HCT116 (cell line): Measurements from ENCODE around the gene PWP1. TPM values are rescaled to one million over a fixed set of nuclear protein-coding genes. Genes with fewer than 3 reads are reported as not detected.

ENCODE experiments used
- ATAC-seq: fragments of 200-7000 bp; cut with Tn5 transposase; 2 replicates; pipeline ENCODE4 v1.9.1; 2020; ENCODE audit warnings: mild to moderate bottlenecking, moderate library complexity
- BruUV-seq: library from RNA; stranded (reverse); fragments of 400-500 nt; replicated peaks from 2 replicates; lab custom pipeline; 2021; lab: Mats Ljungman, UMichigan
- CTCF ChIA-PET: fragments of 300-600 bp; sonication (Branson Sonifier 250); formaldehyde crosslinking; loops from one replicate; lab custom pipeline; 2021; ENCODE audit warnings: antibody characterized with exemption; lab: Charles Lee
- POLR2A ChIA-PET: fragments of 300-600, 350-600 bp; sonication (Branson Sonifier 250); formaldehyde crosslinking; loops from one replicate; lab custom pipeline; 2021; ENCODE audit warnings: antibody characterized with exemption; lab: Charles Lee
- RAD21 ChIA-PET, 2 experiments: fragments of 300-600 bp; sonication (Branson Sonifier 250); formaldehyde crosslinking; loops; one replicate each; lab custom pipeline; 2023; ENCODE audit warnings: low total read pairs in 2 of 2; ENCODE audit not compliant: uncharacterized antibody in 2 of 2, unreplicated experiment in 2 of 2, low non-redundant PET in 1 of 2; lab: Charles Lee
- DNase-seq: peaks from one replicate; pipeline ENCODE4 v3.0.0-alpha.2; 2010; ENCODE audit warnings: low read depth, low spot score
- H2AFZ ChIP-seq: fragments of 200-600 bp; shearing (Covaris generic), sonication (generic); 2 replicates; pipeline ENCODE4 v1.6.1; 2017; ENCODE audit warnings: low read depth, mixed run types, mixed read lengths, antibody characterized with exemption, low read length; ENCODE audit not compliant: poor library complexity, severe bottlenecking
- H3K27ac ChIP-seq: 2 replicates; pipeline ENCODE4 v1.5.1; 2012; ENCODE audit warnings: low read depth, low read length
- H3K27me3 ChIP-seq: fragments of 200-600 bp; sonication (generic); 2 replicates; pipeline ENCODE4 v1.6.1; 2016; ENCODE audit warnings: mixed run types, low read length, mixed read lengths; ENCODE audit not compliant: insufficient read depth
- H3K36me3 ChIP-seq, 2 experiments: fragments of 200-500 bp in 1 of 2; fragments of 200-600 bp in 1 of 2; sonication (Bioruptor generic) in 1 of 2; sonication (generic) in 1 of 2; 2 replicates each; pipeline versions ENCODE4 v1.5.1 to v1.6.1; 2014 to 2016; ENCODE audit warnings: low read length in 2 of 2, inconsistent platforms in 1 of 2, mixed read lengths in 1 of 2, mixed run types in 1 of 2; ENCODE audit not compliant: insufficient read depth in 2 of 2, control insufficient read depth in 1 of 2
- H3K4me1 ChIP-seq, 2 experiments: fragments of 200-600 bp in 1 of 2; sonication (generic) in 1 of 2; 2 replicates each; pipeline versions ENCODE4 v1.5.1 to v1.6.1; 2012 to 2017; ENCODE audit warnings: low read length in 2 of 2, inconsistent platforms in 1 of 2, mild to moderate bottlenecking in 1 of 2, mixed read lengths in 1 of 2, mixed run types in 1 of 2, moderate library complexity in 1 of 2; ENCODE audit not compliant: insufficient read depth in 2 of 2, control insufficient read depth in 1 of 2
- H3K4me2 ChIP-seq: fragments of 200-600 bp; sonication (generic); 2 replicates; pipeline ENCODE4 v1.6.1; 2017; ENCODE audit warnings: mixed run types, low read length, mixed read lengths
- H3K4me3 ChIP-seq, 2 experiments: fragments of 200-600 bp in 1 of 2; sonication (generic) in 1 of 2; replicated peaks in 1 of 2; 2 replicates each; pipeline ENCODE4 v1.5.1; 2011 to 2016; ENCODE audit warnings: low read length in 2 of 2, control low read depth in 1 of 2, low read depth in 1 of 2, mild to moderate bottlenecking in 1 of 2, mixed read lengths in 1 of 2, mixed run types in 1 of 2
- H3K79me2 ChIP-seq: fragments of 200-600 bp; sonication (generic); 2 replicates; pipeline ENCODE4 v1.6.1; 2017; ENCODE audit warnings: mild to moderate bottlenecking, mixed run types, low read length, moderate library complexity, mixed read lengths; ENCODE audit not compliant: insufficient read depth
- H3K9ac ChIP-seq: fragments of 200-600 bp; sonication (generic); 2 replicates; pipeline ENCODE4 v1.6.1; 2016; ENCODE audit warnings: low read length, mixed read lengths
- H3K9me2 ChIP-seq: fragments of 200-600 bp; sonication (generic), shearing (Covaris generic); 2 replicates; pipeline ENCODE4 v1.6.1; 2017; ENCODE audit warnings: mixed run types, mild to moderate bottlenecking, moderate library complexity; ENCODE audit not compliant: insufficient read depth
- H3K9me3 ChIP-seq, 2 experiments: fragments of 200-500 bp in 1 of 2; fragments of 200-600 bp in 1 of 2; sonication (Bioruptor generic) in 1 of 2; sonication (generic) in 1 of 2; 2 replicates each; pipeline ENCODE4 v1.6.1; 2014 to 2017; ENCODE audit warnings: low read length in 2 of 2, mixed read lengths in 2 of 2, inconsistent platforms in 1 of 2, low read depth in 1 of 2, mild to moderate bottlenecking in 1 of 2, mixed run types in 1 of 2, moderate library complexity in 1 of 2; ENCODE audit not compliant: control insufficient read depth in 1 of 2, insufficient read depth in 1 of 2
- H4K20me1 ChIP-seq: fragments of 200-600 bp; sonication (generic), shearing (Covaris generic); 2 replicates; pipeline ENCODE4 v1.6.1; 2017; ENCODE audit warnings: mixed run types, mild to moderate bottlenecking, moderate library complexity; ENCODE audit not compliant: insufficient read depth
- ELF1 ChIP-seq: IDR thresholded peaks from 2 replicates; pipeline ENCODE4 v1.6.1; 2012; ENCODE audit warnings: low read depth, borderline replicate concordance
- EZH2 ChIP-seq: fragments of 200-600 bp; sonication (generic); IDR thresholded peaks from 2 replicates; pipeline ENCODE4 v1.6.1; 2017; ENCODE audit warnings: antibody characterized with exemption, mixed run types
- JUND ChIP-seq: IDR thresholded peaks from 2 replicates; pipeline ENCODE4 v1.6.1; 2012
- SIN3A ChIP-seq: IDR thresholded peaks from 2 replicates; pipeline ENCODE4 v1.6.1; 2012; ENCODE audit warnings: low read depth
- SP1 ChIP-seq: IDR thresholded peaks from 2 replicates; pipeline ENCODE4 v1.6.1; 2012; ENCODE audit warnings: low read depth
- TCF7L2 ChIP-seq: IDR thresholded peaks from 2 replicates; pipeline ENCODE4 v1.7.0; 2011; ENCODE audit warnings: borderline replicate concordance, inconsistent platforms; ENCODE audit not compliant: insufficient read depth, insufficient read length; ENCODE audit errors: extremely low read depth
- ZFX ChIP-seq: fragments of 450-650 bp; IDR thresholded peaks from 2 replicates; pipeline ENCODE4 v1.6.1; 2017
- intact Hi-C: fragments of 100-400 bp; cut with micrococcal nuclease; formaldehyde crosslinking; loops from 2 replicates; pipeline ENCODE4 v1.10.0; 2022
- total RNA-seq: library from RNA; stranded (reverse); gene quantifications from one replicate; pipeline ENCODE4 v1.2.1, GENCODE V29; 2021; ENCODE audit not compliant: unreplicated experiment
- TF ChIP-seq, protein P1 (sequence below): IDR thresholded peaks from 2 replicates; pipeline ENCODE4 v1.6.1; 2011; ENCODE audit warnings: mild to moderate bottlenecking, low read length, moderate library complexity; ENCODE audit not compliant: insufficient replicate concordance; ENCODE audit errors: extremely low read depth
- TF ChIP-seq, protein P2 (sequence below), 3 experiments: fragments of 200-600 bp in 1 of 3; sonication (generic) in 1 of 3; IDR thresholded peaks in 2 of 3; conservative IDR thresholded peaks in 1 of 3; 2 replicates each; pipeline ENCODE4 v1.5.1; 2012 to 2017; ENCODE audit warnings: low read depth in 2 of 3, low read length in 2 of 3, antibody characterized with exemption in 1 of 3, borderline replicate concordance in 1 of 3, control low read depth in 1 of 3, mild to moderate bottlenecking in 1 of 3, mixed read lengths in 1 of 3, mixed run types in 1 of 3, moderate library complexity in 1 of 3; ENCODE audit not compliant: insufficient read depth in 1 of 3
- TF ChIP-seq, protein P3 (sequence below): IDR thresholded peaks from 2 replicates; pipeline ENCODE4 v1.6.1; 2012; ENCODE audit warnings: low read depth

PWP1 gene
- total RNA-seq, 1 experiment from 2014 or later: 48.2 TPM

DNA sequence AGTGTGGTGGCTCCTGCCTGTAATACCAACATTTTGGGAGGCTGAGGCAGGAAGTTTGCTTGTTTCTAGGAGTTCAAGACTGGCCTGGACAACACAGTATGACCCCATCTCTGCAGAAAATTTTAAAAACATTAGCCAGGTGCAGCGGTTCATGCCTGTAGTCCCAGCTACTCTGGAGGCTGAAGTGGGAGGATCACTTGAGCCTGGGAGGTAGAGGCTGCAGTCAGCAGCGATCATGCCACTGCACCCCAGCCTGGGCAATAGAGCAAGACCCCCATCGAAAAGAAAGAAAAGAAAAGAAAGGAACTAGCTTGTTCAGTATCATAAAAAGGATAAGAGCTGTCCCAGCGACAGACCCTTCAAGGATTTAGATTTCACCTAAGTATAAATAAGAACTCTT lies 18.1 kb upstream of the PWP1 start (continued):
- TF ChIP-seq, protein P1, sequence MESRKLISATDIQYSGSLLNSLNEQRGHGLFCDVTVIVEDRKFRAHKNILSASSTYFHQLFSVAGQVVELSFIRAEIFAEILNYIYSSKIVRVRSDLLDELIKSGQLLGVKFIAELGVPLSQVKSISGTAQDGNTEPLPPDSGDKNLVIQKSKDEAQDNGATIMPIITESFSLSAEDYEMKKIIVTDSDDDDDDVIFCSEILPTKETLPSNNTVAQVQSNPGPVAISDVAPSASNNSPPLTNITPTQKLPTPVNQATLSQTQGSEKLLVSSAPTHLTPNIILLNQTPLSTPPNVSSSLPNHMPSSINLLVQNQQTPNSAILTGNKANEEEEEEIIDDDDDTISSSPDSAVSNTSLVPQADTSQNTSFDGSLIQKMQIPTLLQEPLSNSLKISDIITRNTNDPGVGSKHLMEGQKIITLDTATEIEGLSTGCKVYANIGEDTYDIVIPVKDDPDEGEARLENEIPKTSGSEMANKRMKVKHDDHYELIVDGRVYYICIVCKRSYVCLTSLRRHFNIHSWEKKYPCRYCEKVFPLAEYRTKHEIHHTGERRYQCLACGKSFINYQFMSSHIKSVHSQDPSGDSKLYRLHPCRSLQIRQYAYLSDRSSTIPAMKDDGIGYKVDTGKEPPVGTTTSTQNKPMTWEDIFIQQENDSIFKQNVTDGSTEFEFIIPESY: no peak
- TF ChIP-seq SP1 (no peak), ZFX (no peak), SIN3A (no peak), JUND (no peak), EZH2 (no peak), TCF7L2 (no peak)

DNA sequence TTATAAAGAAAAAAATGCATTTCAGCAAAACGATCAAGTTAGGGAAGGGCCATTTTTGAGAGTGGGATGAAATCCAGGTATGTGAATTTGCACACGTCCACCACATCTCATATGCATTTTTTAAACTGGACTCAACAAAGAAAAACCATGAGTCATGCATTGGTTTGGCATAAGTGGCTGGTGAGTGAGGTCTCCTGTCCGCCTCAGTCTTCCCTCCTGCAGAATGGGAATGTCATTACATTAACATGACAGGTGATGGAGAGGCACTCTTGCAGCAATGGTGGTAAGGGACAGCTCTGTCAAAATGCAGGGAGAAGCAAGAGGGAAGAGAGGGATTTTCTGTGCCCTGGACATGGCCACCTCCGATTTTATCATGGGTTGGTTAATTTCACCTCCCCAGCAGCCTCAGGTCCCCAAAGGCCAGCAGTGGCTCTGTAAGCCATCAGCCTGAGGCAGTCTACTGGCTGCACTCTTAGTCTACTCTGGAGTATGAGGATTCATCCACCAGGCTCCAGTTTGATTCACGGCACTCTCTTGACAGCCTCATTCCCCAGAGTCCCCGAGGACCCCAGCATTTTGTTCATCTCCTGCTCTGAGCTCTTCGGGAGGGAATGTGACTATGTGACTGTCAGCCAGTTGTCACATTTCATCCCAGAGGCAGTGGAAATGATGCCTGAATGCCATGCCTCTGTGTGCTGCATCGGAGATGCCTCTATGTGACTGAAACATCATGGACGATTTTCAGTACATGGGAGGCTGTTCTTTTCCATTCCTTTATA lies 17.1 kb upstream of the PWP1 start:
- no peaks in the 10 kb centered on the region for H3K79me2 ChIP-seq
- peaks cover 0 to 5% of the 10 kb centered on the region in 2 experiments; a peak in 3 of 4 replicates for H3K4me1 ChIP-seq
- no peaks in the 10 kb centered on the region for H4K20me1 ChIP-seq
- no peaks in the 10 kb centered on the region for H3K27me3 ChIP-seq
- no peak overlapping the region for H3K4me2 ChIP-seq
- CTCF ChIA-PET: interaction anchor here (1.3 to 1.5 kb wide), 2 partner anchors 7 to 10 kb away, joined by 6 to 7 read pairs; no protein-coding TSS in a partner anchor
- H3K9me3 ChIP-seq: no peaks in the 10 kb centered on the region
- DNase-seq (no peak), ATAC-seq (no peak)
- no peak overlapping the region for H3K9ac ChIP-seq
- RAD21 ChIA-PET: no interaction called here
- no peaks in the 10 kb centered on the region for H3K36me3 ChIP-seq
- H3K27ac ChIP-seq: no peak overlapping the region
- no peak overlapping the region for H2AFZ ChIP-seq
- POLR2A ChIA-PET: no interaction called here
- no peaks in the 10 kb centered on the region for H3K9me2 ChIP-seq
- intact Hi-C loops: no loop called here
- BruUV-seq: no TSS peak
- TF ChIP-seq, protein P2, sequence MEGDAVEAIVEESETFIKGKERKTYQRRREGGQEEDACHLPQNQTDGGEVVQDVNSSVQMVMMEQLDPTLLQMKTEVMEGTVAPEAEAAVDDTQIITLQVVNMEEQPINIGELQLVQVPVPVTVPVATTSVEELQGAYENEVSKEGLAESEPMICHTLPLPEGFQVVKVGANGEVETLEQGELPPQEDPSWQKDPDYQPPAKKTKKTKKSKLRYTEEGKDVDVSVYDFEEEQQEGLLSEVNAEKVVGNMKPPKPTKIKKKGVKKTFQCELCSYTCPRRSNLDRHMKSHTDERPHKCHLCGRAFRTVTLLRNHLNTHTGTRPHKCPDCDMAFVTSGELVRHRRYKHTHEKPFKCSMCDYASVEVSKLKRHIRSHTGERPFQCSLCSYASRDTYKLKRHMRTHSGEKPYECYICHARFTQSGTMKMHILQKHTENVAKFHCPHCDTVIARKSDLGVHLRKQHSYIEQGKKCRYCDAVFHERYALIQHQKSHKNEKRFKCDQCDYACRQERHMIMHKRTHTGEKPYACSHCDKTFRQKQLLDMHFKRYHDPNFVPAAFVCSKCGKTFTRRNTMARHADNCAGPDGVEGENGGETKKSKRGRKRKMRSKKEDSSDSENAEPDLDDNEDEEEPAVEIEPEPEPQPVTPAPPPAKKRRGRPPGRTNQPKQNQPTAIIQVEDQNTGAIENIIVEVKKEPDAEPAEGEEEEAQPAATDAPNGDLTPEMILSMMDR (IDR thresholded peaks at IDR 0.05 in 2 of 3, conservative IDR thresholded peaks at IDR 0.05 in 1 of 3; ENCODE audit: borderline replicate concordance in 1 of 3, insufficient read depth in 1 of 3, low read depth in 2 of 3, low read length in 2 of 3): no peak
- no peak for TF ChIP-seq ELF1
- TF ChIP-seq, protein P3, sequence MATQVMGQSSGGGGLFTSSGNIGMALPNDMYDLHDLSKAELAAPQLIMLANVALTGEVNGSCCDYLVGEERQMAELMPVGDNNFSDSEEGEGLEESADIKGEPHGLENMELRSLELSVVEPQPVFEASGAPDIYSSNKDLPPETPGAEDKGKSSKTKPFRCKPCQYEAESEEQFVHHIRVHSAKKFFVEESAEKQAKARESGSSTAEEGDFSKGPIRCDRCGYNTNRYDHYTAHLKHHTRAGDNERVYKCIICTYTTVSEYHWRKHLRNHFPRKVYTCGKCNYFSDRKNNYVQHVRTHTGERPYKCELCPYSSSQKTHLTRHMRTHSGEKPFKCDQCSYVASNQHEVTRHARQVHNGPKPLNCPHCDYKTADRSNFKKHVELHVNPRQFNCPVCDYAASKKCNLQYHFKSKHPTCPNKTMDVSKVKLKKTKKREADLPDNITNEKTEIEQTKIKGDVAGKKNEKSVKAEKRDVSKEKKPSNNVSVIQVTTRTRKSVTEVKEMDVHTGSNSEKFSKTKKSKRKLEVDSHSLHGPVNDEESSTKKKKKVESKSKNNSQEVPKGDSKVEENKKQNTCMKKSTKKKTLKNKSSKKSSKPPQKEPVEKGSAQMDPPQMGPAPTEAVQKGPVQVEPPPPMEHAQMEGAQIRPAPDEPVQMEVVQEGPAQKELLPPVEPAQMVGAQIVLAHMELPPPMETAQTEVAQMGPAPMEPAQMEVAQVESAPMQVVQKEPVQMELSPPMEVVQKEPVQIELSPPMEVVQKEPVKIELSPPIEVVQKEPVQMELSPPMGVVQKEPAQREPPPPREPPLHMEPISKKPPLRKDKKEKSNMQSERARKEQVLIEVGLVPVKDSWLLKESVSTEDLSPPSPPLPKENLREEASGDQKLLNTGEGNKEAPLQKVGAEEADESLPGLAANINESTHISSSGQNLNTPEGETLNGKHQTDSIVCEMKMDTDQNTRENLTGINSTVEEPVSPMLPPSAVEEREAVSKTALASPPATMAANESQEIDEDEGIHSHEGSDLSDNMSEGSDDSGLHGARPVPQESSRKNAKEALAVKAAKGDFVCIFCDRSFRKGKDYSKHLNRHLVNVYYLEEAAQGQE: no peak
- TF ChIP-seq ZFX: no peak
- TF ChIP-seq, all 23 proteins: peak for 0
- H3K4me3 ChIP-seq: no peak overlapping the region
